Caco-2 (cell line): ENCODE data around the gene CYP2U1. TPM values are rescaled to one million over a fixed set of nuclear protein-coding genes. Genes with fewer than 3 reads are reported as not detected.
"Not testable (repeated sequence)": the region's sequence is repeated elsewhere in the genome, so short reads cannot be mapped to it uniquely, and the experiment has no call there.

Experiments
- BruUV-seq: library from RNA; stranded (reverse); fragments of 400-500 nt; replicated peaks from 2 replicates; lab custom pipeline; 2021; lab: Mats Ljungman, UMichigan
- CTCF ChIA-PET: fragments of 300-600 bp; sonication (Branson Sonifier 250); formaldehyde crosslinking; loops from one replicate; lab custom pipeline; 2022; ENCODE audit warnings: antibody characterized with exemption; lab: Charles Lee
- POLR2A ChIA-PET: fragments of 300-600 bp; sonication (Branson Sonifier 250); formaldehyde crosslinking; loops from one replicate; lab custom pipeline; 2022; ENCODE audit warnings: antibody characterized with exemption; lab: Charles Lee
- DNase-seq, 2 experiments: peaks; one replicate each; pipeline versions ENCODE4 v3.0.0 to v3.0.0-alpha.2; 2020 to 2022
- H3K27me3 ChIP-seq: replicated peaks from 2 replicates; pipeline ENCODE4 v1.6.0; 2011; ENCODE audit warnings: low read length; ENCODE audit not compliant: control insufficient read depth, insufficient read depth
- H3K36me3 ChIP-seq: 2 replicates; pipeline ENCODE4 v1.5.1; 2011; ENCODE audit warnings: low read length; ENCODE audit not compliant: control insufficient read depth, insufficient read depth
- H3K4me1 ChIP-seq: fragments of 250-450 bp; sonication (Bioruptor Pico); 2 replicates; pipeline ENCODE4 v1.5.1; 2020; ENCODE audit warnings: mild to moderate bottlenecking
- H3K4me3 ChIP-seq: 2 replicates; pipeline ENCODE4 v1.5.1; 2011; ENCODE audit warnings: low read depth, mild to moderate bottlenecking, control low read depth, low read length
- H3K9me3 ChIP-seq: fragments of 250-450 bp; sonication (Bioruptor Pico); 2 replicates; pipeline ENCODE4 v1.5.1; 2020; ENCODE audit warnings: mild to moderate bottlenecking, moderate library complexity
- H3K27ac Mint-ChIP-seq: one replicate; pipeline ENCODE4 v1.8.0; 2022; ENCODE audit warnings: mixed read lengths; ENCODE audit not compliant: unreplicated experiment
- H3K27me3 Mint-ChIP-seq: one replicate; pipeline ENCODE4 v1.8.0; 2022; ENCODE audit warnings: mixed read lengths; ENCODE audit not compliant: insufficient read depth, unreplicated experiment
- H3K36me3 Mint-ChIP-seq: one replicate; pipeline ENCODE4 v1.8.0; 2022; ENCODE audit warnings: mild to moderate bottlenecking, mixed read lengths; ENCODE audit not compliant: insufficient read depth, unreplicated experiment
- H3K4me1 Mint-ChIP-seq: one replicate; pipeline ENCODE4 v1.8.0; 2022; ENCODE audit warnings: low read depth, mixed read lengths; ENCODE audit not compliant: unreplicated experiment
- H3K4me3 Mint-ChIP-seq: one replicate; pipeline ENCODE4 v1.8.0; 2022; ENCODE audit warnings: mild to moderate bottlenecking, moderate library complexity, mixed read lengths; ENCODE audit not compliant: unreplicated experiment
- H3K9me3 Mint-ChIP-seq: one replicate; pipeline ENCODE4 v1.8.0; 2022; ENCODE audit warnings: mixed read lengths; ENCODE audit not compliant: unreplicated experiment
- intact Hi-C: fragments of 100-400 bp; cut with micrococcal nuclease; formaldehyde crosslinking; loops from one replicate; pipeline ENCODE4 v1.10.0; 2022; ENCODE audit not compliant: unreplicated experiment
- total RNA-seq: library from RNA; stranded (reverse); gene quantifications from 2 replicates; pipeline ENCODE4 v1.2.3, GENCODE V29; 2022
- TF ChIP-seq, protein P1 (sequence below), 2 experiments: fragments of 200-600 bp in 1 of 2; IDR thresholded peaks; 1 replicate in 1 of 2; 2 replicates in 1 of 2; pipeline versions ENCODE4 v1.5.1 to v1.8.0; 2011 to 2022; ENCODE audit warnings: antibody characterized with exemption in 1 of 2, control low read depth in 1 of 2, inconsistent platforms in 1 of 2, low read depth in 1 of 2, low read length in 1 of 2, mild to moderate bottlenecking in 1 of 2, moderate library complexity in 1 of 2; ENCODE audit not compliant: insufficient read depth in 1 of 2, severe bottlenecking in 1 of 2, unreplicated experiment in 1 of 2

The CYP2U1 gene
- total RNA-seq, 1 experiment from 2014 or later, result 1.7 TPM

DNA sequence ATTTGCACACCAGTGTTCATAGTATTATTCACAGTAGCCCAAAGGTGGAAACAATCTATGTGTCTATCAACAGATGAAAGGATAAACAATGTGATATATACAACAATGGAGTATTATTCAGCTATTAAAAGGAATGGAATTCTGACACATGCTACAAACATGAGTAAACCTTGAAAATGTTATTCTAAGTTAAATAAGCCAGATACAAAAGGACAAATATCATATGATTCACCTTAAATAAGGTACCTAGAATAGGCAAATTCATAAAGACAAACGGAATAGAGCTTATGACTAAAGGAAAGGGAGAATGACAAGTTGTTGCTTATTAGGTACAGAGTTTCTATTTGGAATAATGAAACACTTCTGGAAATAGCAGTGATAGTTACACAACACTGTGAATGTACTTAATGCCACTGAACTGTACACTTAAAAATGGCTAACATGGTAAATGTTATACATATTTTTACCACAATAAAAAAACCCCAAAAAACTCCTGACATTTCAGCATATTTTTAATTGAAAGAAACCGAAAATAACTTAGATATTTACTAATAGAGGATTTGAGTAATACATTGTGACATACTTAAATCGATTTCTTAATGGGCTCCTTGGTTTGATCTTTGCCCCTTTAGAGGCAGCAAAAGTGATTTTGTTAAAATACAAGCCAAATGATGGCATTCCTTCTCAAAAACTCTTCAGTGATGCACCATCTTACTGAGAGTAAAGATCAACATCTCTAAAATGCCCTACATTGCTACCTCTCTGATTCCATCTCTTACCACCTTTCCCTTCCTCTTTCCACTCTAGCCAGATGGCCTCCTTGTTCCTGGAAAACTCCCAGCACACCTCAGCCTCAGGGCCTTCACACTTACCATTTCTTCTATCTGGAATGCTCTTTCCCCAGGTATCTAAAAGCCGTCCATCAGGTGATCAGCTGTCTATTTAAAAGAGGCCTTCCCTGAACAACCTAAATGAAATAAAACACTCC lies 8.6 kb upstream of the CYP2U1 start:
- POLR2A ChIA-PET, result no interaction called here
- Mint-ChIP-seq H3K27me3 (no peaks in the 10 kb centered on the region), H3K36me3 (no peaks in the 10 kb centered on the region), H3K4me1 (no peaks in the 10 kb centered on the region), H3K4me3 (no peak overlapping the region), H3K9me3 (peaks cover 10% of the 10 kb centered on the region), H3K27ac (no peak overlapping the region)
- Histone ChIP-seq H3K36me3 (no peaks in the 10 kb centered on the region), H3K4me1 (no peaks in the 10 kb centered on the region), H3K27me3 (no peaks in the 10 kb centered on the region), H3K9me3 (peaks cover 11% of the 10 kb centered on the region; the same call in 1 of the 2 replicates), H3K4me3 (no peak overlapping the region)
- no TSS peak for BruUV-seq
- intact Hi-C loops, result no loop called here
- CTCF ChIA-PET, result no interaction called here
- DNase-seq, result no peak
- TF ChIP-seq, protein P1, sequence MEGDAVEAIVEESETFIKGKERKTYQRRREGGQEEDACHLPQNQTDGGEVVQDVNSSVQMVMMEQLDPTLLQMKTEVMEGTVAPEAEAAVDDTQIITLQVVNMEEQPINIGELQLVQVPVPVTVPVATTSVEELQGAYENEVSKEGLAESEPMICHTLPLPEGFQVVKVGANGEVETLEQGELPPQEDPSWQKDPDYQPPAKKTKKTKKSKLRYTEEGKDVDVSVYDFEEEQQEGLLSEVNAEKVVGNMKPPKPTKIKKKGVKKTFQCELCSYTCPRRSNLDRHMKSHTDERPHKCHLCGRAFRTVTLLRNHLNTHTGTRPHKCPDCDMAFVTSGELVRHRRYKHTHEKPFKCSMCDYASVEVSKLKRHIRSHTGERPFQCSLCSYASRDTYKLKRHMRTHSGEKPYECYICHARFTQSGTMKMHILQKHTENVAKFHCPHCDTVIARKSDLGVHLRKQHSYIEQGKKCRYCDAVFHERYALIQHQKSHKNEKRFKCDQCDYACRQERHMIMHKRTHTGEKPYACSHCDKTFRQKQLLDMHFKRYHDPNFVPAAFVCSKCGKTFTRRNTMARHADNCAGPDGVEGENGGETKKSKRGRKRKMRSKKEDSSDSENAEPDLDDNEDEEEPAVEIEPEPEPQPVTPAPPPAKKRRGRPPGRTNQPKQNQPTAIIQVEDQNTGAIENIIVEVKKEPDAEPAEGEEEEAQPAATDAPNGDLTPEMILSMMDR (IDR thresholded peaks at IDR 0.05; ENCODE audit: insufficient read depth in 1 of 2, low read depth in 1 of 2, low read length in 1 of 2, severe bottlenecking in 1 of 2, unreplicated experiment in 1 of 2), result no peak

DNA sequence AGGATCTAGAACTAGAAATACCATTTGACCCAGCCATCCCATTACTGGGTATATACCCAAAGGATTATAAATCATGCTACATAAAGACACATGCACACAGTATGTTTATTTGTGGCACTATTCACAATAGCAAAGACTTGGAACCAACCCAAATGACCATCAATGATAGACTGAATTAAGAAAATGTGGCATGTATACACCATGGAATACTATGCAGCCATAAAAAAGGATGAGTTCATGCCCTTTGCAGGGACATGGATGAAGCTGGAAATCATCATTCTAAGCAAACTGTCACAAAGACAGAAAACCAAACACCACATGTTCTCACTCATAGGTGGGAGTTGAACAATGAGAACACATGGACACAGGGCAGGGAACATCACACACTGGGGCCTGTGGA lies 5.6 kb upstream of the CYP2U1 start:
- H3K36me3 Mint-ChIP-seq, H3K36me3 ChIP-seq, H3K4me3 ChIP-seq, H3K4me3 Mint-ChIP-seq, H3K9me3 Mint-ChIP-seq, BruUV-seq, DNase-seq, H3K4me1 Mint-ChIP-seq, H3K27me3 ChIP-seq, H3K27ac Mint-ChIP-seq, intact Hi-C loops, H3K27me3 Mint-ChIP-seq, H3K4me1 ChIP-seq, POLR2A ChIA-PET, CTCF ChIA-PET, H3K9me3 ChIP-seq: not testable (repeated sequence)

DNA sequence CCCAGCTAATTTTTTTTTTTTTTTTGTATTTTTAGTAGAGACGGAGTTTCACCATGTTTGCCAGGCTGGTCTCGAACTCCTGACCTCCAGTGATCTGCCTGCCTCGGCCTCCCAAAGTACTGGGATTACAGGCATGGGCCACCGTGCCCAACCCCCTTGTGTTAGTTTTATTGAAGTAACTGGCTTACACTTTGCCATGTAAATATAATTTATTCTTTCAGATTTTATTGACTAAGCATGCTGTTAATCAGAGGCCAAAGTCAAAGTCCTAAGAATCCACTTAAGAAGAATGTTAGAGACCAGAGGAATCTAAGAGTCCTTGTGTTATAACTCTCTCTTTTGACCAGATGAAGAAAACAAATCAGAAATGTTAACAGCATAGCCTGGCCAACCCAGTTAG lies 4.5 kb upstream of the CYP2U1 start:
- H3K4me3 Mint-ChIP-seq, H3K36me3 ChIP-seq, H3K36me3 Mint-ChIP-seq, H3K27me3 Mint-ChIP-seq, H3K27me3 ChIP-seq, H3K9me3 ChIP-seq, H3K9me3 Mint-ChIP-seq, H3K4me3 ChIP-seq, H3K27ac Mint-ChIP-seq, DNase-seq, H3K4me1 ChIP-seq, intact Hi-C loops, BruUV-seq, POLR2A ChIA-PET, H3K4me1 Mint-ChIP-seq, CTCF ChIA-PET: not testable (repeated sequence)

DNA sequence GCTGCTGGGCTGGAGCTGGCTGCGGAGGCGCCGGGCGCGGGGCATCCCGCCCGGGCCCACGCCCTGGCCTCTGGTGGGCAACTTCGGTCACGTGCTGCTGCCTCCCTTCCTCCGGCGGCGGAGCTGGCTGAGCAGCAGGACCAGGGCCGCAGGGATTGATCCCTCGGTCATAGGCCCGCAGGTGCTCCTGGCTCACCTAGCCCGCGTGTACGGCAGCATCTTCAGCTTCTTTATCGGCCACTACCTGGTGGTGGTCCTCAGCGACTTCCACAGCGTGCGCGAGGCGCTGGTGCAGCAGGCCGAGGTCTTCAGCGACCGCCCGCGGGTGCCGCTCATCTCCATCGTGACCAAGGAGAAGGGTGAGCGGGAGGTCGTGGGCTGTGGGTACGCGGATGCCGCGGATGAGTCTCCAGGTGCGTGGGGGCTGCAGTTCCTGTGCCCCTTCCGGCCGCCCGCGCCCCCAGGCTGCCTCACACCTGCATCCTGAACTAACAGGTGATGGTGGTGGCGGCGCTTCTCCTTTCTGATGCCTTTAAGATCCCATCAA lies 499 bp downstream of the CYP2U1 start:
- Histone ChIP-seq H3K36me3 (no peaks in the 10 kb centered on the region), H3K9me3 (no peaks in the 10 kb centered on the region), H3K27me3 (no peaks in the 10 kb centered on the region), H3K4me3 (peak overlapping the region; percentile 52), H3K4me1 (0 out of 2 replicates have a peak, but pooled peaks cover 3% of the 10 kb centered on the region)
- Mint-ChIP-seq H3K27ac (no peak overlapping the region), H3K27me3 (peaks cover 8% of the 10 kb centered on the region), H3K4me1 (peaks cover 14% of the 10 kb centered on the region), H3K9me3 (no peaks in the 10 kb centered on the region), H3K4me3 (peak overlapping the region; percentile 85), H3K36me3 (peaks cover 5% of the 10 kb centered on the region)
- DNase-seq, result peak in 1 of 2 experiments; percentile 31
- BruUV-seq, result no TSS peak
- ChIA-PET POLR2A (interaction anchor here (0.6 kb wide), 1 partner anchor 248 kb away, joined by 21 read pairs; no protein-coding TSS in a partner anchor), CTCF (no interaction called here)
- intact Hi-C loops, result loop anchor here (5.0 kb wide), 1 partner anchor 55 kb away; the partner anchor contains the start of gene HADH
- TF ChIP-seq, protein P1 (IDR thresholded peaks at IDR 0.05; ENCODE audit: insufficient read depth in 1 of 2, low read depth in 1 of 2, low read length in 1 of 2, severe bottlenecking in 1 of 2, unreplicated experiment in 1 of 2), result no peak
